GM23338 (cell line): Measurements from ENCODE around the gene CARNS1. TPM values are rescaled to one million over a fixed set of nuclear protein-coding genes. Genes with fewer than 3 reads are reported as not detected.
A peak's percentile ranks its signal among the peaks of the same experiment; 100 is the strongest.

Experiments used
- ATAC-seq: fragments of 200-7000 bp; cut with Tn5 transposase; 3 replicates; pipeline ENCODE4 v1.9.1; 2020
- DNase-seq: peaks from one replicate; pipeline ENCODE4 v3.0.0-alpha.2; 2015; ENCODE audit warnings: low spot score
- H2AFZ ChIP-seq: fragments of 200-600 bp; sonication (generic); 2 replicates; pipeline ENCODE4 v1.8.0; 2016; ENCODE audit warnings: antibody characterized with exemption, mild to moderate bottlenecking, moderate library complexity
- H3F3A ChIP-seq: fragments of 200-600 bp; sonication (generic); replicated peaks from 2 replicates; pipeline ENCODE4 v1.8.0; 2017; ENCODE audit warnings: antibody characterized with exemption, mixed run types, low read depth
- H3K27ac ChIP-seq: fragments of 200-600 bp; sonication (generic); 2 replicates; pipeline ENCODE4 v1.6.1; 2016; ENCODE audit warnings: low read depth
- H3K27me3 ChIP-seq: fragments of 200-600 bp; sonication (generic); 2 replicates; pipeline ENCODE4 v1.8.0; 2016; ENCODE audit warnings: mild to moderate bottlenecking, mixed run types, moderate library complexity; ENCODE audit not compliant: insufficient read depth
- H3K36me3 ChIP-seq: fragments of 200-600 bp; sonication (generic); 2 replicates; pipeline ENCODE4 v1.8.0; 2016; ENCODE audit warnings: mild to moderate bottlenecking; ENCODE audit not compliant: insufficient read depth
- H3K4me1 ChIP-seq: fragments of 200-600 bp; sonication (generic); 2 replicates; pipeline ENCODE4 v1.8.0; 2016; ENCODE audit warnings: mild to moderate bottlenecking, moderate library complexity; ENCODE audit not compliant: insufficient read depth
- H3K4me2 ChIP-seq: fragments of 200-600 bp; sonication (generic); 2 replicates; pipeline ENCODE4 v1.7.1; 2017; ENCODE audit warnings: mixed run types
- H3K4me3 ChIP-seq: fragments of 200-600 bp; sonication (generic); 2 replicates; pipeline ENCODE4 v1.6.1; 2016; ENCODE audit warnings: mixed run types
- H3K79me2 ChIP-seq: fragments of 200-600 bp; sonication (generic); replicated peaks from 2 replicates; pipeline ENCODE4 v1.8.0; 2017; ENCODE audit warnings: mild to moderate bottlenecking; ENCODE audit not compliant: insufficient read depth
- H3K9me2 ChIP-seq: fragments of 200-600 bp; sonication (generic); 2 replicates; pipeline ENCODE4 v1.8.0; 2017; ENCODE audit not compliant: insufficient read depth
- H4K20me1 ChIP-seq: fragments of 200-600 bp; sonication (generic); replicated peaks from 2 replicates; pipeline ENCODE4 v1.8.0; 2017; ENCODE audit warnings: mild to moderate bottlenecking; ENCODE audit not compliant: insufficient read depth
- H3K27ac Mint-ChIP-seq: 2 replicates; pipeline ENCODE4 v1.8.0; 2020; ENCODE audit warnings: inconsistent platforms, mild to moderate bottlenecking, moderate library complexity, mixed read lengths
- H3K27me3 Mint-ChIP-seq: 3 replicates; pipeline ENCODE4 v1.8.0; 2022; ENCODE audit warnings: low read depth, mild to moderate bottlenecking, moderate library complexity, mixed read lengths, inconsistent platforms; ENCODE audit not compliant: insufficient read depth, poor library complexity
- H3K36me3 Mint-ChIP-seq: 3 replicates; pipeline ENCODE4 v1.8.0; 2021; ENCODE audit warnings: low read depth, mild to moderate bottlenecking, inconsistent platforms, moderate library complexity, mixed read lengths
- H3K4me1 Mint-ChIP-seq: 3 replicates; pipeline ENCODE4 v1.8.0; 2020; ENCODE audit warnings: mild to moderate bottlenecking, inconsistent platforms, mixed read lengths
- H3K4me3 Mint-ChIP-seq: 3 replicates; pipeline ENCODE4 v1.8.0; 2021; ENCODE audit warnings: moderate library complexity, mild to moderate bottlenecking, inconsistent platforms, mixed read lengths
- H3K9me3 Mint-ChIP-seq: 3 replicates; pipeline ENCODE4 v1.8.0; 2020; ENCODE audit warnings: moderate library complexity, mild to moderate bottlenecking, inconsistent platforms, mixed read lengths
- CTCF ChIP-seq, 2 experiments: fragments of 200-600 bp in 1 of 2; sonication (generic) in 1 of 2; conservative IDR thresholded peaks; 2 replicates each; pipeline versions ENCODE4 v1.5.1 to v1.6.1; 2016 to 2017; ENCODE audit warnings: antibody characterized with exemption in 2 of 2, low read depth in 2 of 2, mild to moderate bottlenecking in 2 of 2, moderate library complexity in 1 of 2
- ETS1 ChIP-seq: IDR thresholded peaks from 2 replicates; pipeline ENCODE4 v1.6.1; 2016; ENCODE audit warnings: antibody characterized with exemption
- EZH2 ChIP-seq: fragments of 200-600 bp; sonication (generic); IDR thresholded peaks from one replicate; pipeline ENCODE4 v1.8.0; 2017; ENCODE audit warnings: antibody characterized with exemption, mild to moderate bottlenecking, low read depth; ENCODE audit not compliant: unreplicated experiment
- ZNF114 ChIP-seq: fragments of 250-450 bp; sonication (Bioruptor Pico); IDR thresholded peaks from 2 replicates; pipeline ENCODE4 v1.5.0; 2020; ENCODE audit warnings: mild to moderate bottlenecking, moderate library complexity
- polyA plus RNA-seq: library from polyadenylated mRNA; unstranded; fragments of >200 nt; fragmentation: Nextera tagmentation; extraction: Ambion mirVana; gene quantifications from 2 replicates; pipeline ENCODE4 v1.2.1, GENCODE V29; 2016
- total RNA-seq: library from RNA; depleted of rRNA; stranded (reverse); fragments of >200 nt; shearing (Covaris generic); gene quantifications from 2 replicates; pipeline ENCODE4 v1.2.3, GENCODE V29; 2014
- TF ChIP-seq, protein P1 (sequence below): IDR thresholded peaks from one replicate; pipeline ENCODE4 v1.6.1; 2018; ENCODE audit warnings: antibody characterized with exemption; ENCODE audit not compliant: unreplicated experiment

Gene CARNS1
- total and polyA plus RNA-seq, 2 experiments from 2014 or later, result 0.52 to 0.76 TPM

DNA sequence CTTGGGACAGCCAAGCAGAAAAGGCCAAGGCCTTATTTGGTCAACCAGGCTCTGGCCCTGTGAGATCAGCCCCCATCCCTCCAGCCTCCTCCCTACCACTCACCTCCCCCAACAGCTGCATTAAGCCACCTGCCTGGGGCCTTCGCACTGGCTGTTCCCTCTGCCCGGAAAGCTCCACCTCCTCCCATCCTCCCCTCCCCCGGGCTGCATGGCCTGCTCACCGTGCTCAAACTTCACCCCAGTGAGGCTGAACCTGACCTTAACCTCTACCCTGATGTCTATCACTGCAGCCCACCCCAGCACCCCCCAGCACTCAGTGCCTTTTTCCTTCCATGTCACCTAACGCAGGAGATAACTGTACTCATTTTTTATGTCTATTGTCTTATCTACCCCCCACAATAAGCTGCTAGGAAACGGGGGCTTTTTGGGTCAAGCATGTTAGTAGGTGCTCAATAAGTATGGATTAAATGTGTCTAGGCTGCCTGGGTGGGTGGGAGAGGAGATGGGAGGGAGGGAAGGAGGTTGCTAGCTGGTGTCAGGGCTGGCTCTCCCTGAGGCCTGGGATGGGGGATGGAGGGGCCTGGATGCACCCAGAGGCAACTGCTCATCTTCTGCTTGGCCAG is 21.1 kb downstream of the CARNS1 start (continued):
- TF ChIP-seq CTCF (conservative IDR thresholded peaks at IDR 0.05; ENCODE audit: low read depth in 2 of 2), result no peak

- Histone ChIP-seq H4K20me1 (no peaks in the 10 kb centered on the region), H3K4me2 (peak within 1 kb of the TSS; percentile 60; the same call in 1 of the 2 replicates), H2AFZ (no peak within 1 kb of the TSS), H3K27ac (peak within 1 kb of the TSS; percentile 96), H3K4me3 (peak within 1 kb of the TSS; percentile 44), H3K79me2 (no peaks in the 10 kb centered on the region), H3K9me2 (no peaks in the 10 kb centered on the region), H3K27me3 (no peaks in the 10 kb centered on the region), H3F3A (0 out of 2 replicates have a peak, but pooled peaks cover 12% of the 10 kb centered on the region), H3K36me3 (0 out of 2 replicates have a peak, but pooled peaks cover 3% of the 10 kb centered on the region), H3K4me1 (peaks cover 14% of the 10 kb centered on the region)
- peaks cover 26% of the 10 kb centered on the region for H3K4me1 Mint-ChIP-seq
- peaks cover 11% of the 10 kb centered on the region for H3K27me3 Mint-ChIP-seq
- 0 out of 2 replicates have a peak, but pooled peaks have one; percentile 23 for TF ChIP-seq ETS1
- no peak for TF ChIP-seq EZH2
- no peak for TF ChIP-seq ZNF114 (CRISPR knock-in tag)
- TF ChIP-seq, protein P1, sequence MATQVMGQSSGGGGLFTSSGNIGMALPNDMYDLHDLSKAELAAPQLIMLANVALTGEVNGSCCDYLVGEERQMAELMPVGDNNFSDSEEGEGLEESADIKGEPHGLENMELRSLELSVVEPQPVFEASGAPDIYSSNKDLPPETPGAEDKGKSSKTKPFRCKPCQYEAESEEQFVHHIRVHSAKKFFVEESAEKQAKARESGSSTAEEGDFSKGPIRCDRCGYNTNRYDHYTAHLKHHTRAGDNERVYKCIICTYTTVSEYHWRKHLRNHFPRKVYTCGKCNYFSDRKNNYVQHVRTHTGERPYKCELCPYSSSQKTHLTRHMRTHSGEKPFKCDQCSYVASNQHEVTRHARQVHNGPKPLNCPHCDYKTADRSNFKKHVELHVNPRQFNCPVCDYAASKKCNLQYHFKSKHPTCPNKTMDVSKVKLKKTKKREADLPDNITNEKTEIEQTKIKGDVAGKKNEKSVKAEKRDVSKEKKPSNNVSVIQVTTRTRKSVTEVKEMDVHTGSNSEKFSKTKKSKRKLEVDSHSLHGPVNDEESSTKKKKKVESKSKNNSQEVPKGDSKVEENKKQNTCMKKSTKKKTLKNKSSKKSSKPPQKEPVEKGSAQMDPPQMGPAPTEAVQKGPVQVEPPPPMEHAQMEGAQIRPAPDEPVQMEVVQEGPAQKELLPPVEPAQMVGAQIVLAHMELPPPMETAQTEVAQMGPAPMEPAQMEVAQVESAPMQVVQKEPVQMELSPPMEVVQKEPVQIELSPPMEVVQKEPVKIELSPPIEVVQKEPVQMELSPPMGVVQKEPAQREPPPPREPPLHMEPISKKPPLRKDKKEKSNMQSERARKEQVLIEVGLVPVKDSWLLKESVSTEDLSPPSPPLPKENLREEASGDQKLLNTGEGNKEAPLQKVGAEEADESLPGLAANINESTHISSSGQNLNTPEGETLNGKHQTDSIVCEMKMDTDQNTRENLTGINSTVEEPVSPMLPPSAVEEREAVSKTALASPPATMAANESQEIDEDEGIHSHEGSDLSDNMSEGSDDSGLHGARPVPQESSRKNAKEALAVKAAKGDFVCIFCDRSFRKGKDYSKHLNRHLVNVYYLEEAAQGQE, result no peak
- peak within 1 kb of the TSS; percentile 52; the same call in 2 of the 3 replicates for H3K4me3 Mint-ChIP-seq
- ATAC-seq, result peak; percentile 49
- no peaks in the 10 kb centered on the region; the same call in 2 of the 3 replicates for H3K9me3 Mint-ChIP-seq
- peak within 1 kb of the TSS; percentile 94 for H3K27ac Mint-ChIP-seq
- peak; percentile 62 for DNase-seq
- H3K36me3 Mint-ChIP-seq, result peaks cover 35% of the 10 kb centered on the region
Measured at GRCh38 chr11:67437082-67437808, 21.8 kb downstream of the CARNS1 start, which contains the start of gene PTPRCAP. TSS of gene PTPRCAP (minus strand) at chr11:67437682. CDS start at chr11:67437619, 63 bp downstream.
